Stimulated activated CD4-positive, alpha-beta T cell treated with anti-CD3 and anti-CD28 coated beads, Interleukin-4, amount 100 ng/mL, for 4 hours (primary cell): ENCODE measurements around the gene CDC7.
A peak's percentile ranks its signal among the peaks of the same experiment; 100 is the strongest.
"Not testable (repeated sequence)": the region's sequence is repeated elsewhere in the genome, so short reads cannot be mapped to it uniquely, and the experiment has no call there.

ENCODE experiments used
- DNase-seq, 2 experiments: peaks; one replicate each; pipeline ENCODE4 v3.0.0-alpha.2; 2020

The CDC7 gene

GRCh38 chr1:91500756-91501522, at the start of gene CDC7:
Gene CDC7 (plus strand): TSS chr1:91500851. CDS start chr1:91501717, 866 bp downstream.
- DNase-seq, result peak; percentile 86 to 87

DNA sequence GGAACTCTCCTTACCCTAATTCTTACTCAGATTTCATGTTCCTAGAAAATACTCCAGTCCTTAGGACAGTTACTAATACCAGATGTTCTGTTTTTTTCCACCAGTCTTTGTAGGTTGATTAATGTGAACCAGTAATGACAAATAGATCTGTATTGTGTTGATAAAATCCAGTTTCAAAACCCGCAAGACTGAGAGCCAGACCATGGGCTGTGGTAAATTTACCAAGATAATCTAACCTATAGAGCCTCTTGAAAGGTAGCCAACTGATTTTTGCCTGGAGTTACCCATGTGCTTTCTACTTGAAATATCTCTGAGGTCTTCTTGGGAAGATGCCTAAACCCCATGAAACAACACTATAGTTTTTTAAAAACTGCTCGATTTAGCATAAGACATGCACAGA, 46.5 kb upstream of the CDC7 start:
- DNase-seq, result no peak

DNA sequence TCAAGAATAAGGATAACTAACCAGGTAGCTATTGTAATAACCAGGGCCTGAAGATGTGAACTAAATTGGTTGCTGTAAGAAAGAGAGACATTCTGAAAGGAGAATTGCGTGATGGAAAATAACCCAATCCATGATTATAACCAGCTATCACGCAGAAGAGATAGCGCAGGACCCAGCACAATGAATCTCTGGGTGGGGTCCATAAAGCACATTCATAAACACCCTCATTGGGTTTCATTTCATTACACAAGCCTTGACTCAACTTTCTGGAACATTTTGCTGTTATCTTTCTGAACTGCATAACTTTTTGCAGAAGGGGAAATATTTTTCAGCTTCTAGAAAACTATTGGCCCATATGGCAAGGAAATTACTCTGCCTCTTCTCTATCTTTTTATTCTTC, 45.3 kb upstream of the CDC7 start:
- no peak for DNase-seq

DNA sequence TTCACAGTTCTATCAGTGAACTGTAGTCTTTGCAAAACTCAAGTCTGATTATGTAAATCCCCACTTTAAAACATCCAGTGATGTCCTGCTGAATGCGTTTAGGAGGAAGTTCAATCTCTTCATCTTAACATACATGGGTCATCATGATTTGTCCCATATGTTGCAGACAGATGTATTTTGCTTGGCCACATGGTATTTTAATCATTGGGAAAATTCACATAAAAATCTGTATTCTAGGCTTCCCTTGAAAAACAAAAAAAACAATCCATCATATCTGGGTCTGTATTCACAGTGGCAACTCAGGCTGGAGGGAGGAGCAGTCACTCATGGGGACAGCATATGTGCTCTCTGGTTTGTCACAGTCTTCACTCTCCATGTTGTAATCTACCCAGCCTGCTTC, 44.8 kb upstream of the CDC7 start:
- DNase-seq, result no peak

DNA sequence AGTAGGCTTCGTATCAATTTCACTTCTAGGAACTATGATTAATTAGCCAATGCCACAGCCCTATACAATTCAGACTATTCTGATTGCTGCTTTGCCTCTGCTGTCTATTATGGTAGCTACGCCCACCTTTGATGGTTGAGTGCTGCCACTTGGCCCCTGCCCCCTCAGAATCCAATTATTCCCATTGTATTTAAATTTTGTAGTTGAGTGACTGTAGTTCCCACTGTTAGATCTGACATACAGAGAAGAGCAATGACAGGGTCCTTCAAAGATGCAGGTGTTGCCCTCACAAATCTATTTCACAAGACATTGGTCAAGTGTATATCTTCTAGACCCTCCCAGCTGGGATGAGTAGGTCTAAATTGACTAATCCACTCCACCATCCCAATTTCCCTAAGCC, 35.3 kb upstream of the CDC7 start:
- DNase-seq, result not testable (repeated sequence)

- DNase-seq, result no peak
Measured at GRCh38 chr1:91476533-91477217, 24.0 kb upstream of the CDC7 start.

- no peak for DNase-seq
Measured at GRCh38 chr1:91487469-91487868, 13.2 kb upstream of the CDC7 start.

GRCh38 chr1:91490501-91490900, 10.2 kb upstream of the CDC7 start:
- no peak for DNase-seq

DNA sequence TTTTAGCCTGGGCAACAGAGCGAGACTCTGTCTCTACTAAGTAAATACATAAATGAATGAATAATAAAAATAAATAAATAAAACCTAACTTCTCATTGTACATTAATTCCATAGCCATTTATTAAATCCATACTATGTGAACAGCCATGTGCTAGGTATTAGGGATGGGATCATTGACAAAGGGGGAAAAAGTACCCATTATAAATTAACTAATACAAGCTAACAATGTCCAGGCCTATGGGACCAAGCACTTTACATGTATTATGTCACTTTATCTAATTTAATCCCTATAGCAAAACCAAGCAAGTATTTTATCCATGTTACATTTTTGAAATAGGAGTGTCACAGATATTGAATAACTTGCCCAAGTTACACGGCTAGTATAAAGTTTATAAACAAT, 2.6 kb upstream of the CDC7 start:
- no peak for DNase-seq

GRCh38 chr1:91498498-91499245, 2.0 kb upstream of the CDC7 start:
- no peak for DNase-seq

DNA sequence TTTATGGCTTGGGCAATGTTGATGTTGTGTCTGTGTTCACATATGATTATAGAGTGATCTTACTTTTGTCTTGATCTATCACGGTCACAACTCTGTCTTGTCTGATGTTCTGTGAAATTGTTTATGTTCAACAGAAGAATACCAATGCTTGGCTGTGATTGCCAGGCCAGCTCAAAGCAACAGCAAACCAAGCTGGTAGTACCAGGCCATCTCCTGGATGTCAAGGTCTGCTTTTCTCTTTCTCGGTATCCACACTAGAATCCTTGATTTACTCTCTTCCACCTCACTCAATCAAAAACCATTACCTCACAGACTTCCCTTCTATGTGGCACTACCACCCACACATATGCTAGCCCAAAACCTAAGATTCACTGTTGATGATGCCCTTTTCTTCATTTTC, 1.3 kb upstream of the CDC7 start:
- DNase-seq, result no peak

- DNase-seq, result no peak
Measured at GRCh38 chr1:91499904-91500755, 521 bp upstream of the CDC7 start.

GRCh38 chr1:91501523-91501851, 836 bp downstream of the CDC7 start:
- DNase-seq, result no peak

- no peak for DNase-seq
Measured at GRCh38 chr1:91501971-91502671, 1.5 kb downstream of the CDC7 start.

- no peak for DNase-seq
Measured at GRCh38 chr1:91502672-91503184, 2.1 kb downstream of the CDC7 start.

DNA sequence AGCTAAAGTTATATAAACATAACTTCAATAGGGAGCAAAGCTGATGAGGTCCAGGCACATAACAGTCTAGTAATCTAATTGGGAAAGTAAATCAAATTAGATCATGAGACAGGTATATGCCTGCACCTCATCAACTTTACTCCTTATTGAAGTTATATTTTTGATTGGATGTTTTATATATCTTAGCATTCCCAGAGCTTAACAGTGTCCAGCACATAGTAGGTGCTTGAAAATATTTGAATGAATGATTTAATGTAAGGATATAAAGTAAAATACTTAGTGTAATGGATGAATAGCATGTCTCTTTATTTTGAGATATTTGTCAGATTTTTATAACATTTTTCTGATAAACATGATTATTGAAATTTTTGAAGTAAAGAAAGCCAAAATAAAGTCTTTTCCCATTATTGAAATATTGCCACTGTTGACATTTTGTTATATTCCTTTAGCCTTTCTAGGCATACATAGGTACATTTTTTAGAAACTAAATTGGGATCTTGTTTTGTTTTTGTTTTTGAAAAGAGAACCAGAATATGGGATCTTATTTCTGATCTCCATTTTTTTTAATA, 2.8 kb downstream of the CDC7 start:
- no peak for DNase-seq

- no peak for DNase-seq
Measured at GRCh38 chr1:91503975-91504530, 3.4 kb downstream of the CDC7 start.

DNA sequence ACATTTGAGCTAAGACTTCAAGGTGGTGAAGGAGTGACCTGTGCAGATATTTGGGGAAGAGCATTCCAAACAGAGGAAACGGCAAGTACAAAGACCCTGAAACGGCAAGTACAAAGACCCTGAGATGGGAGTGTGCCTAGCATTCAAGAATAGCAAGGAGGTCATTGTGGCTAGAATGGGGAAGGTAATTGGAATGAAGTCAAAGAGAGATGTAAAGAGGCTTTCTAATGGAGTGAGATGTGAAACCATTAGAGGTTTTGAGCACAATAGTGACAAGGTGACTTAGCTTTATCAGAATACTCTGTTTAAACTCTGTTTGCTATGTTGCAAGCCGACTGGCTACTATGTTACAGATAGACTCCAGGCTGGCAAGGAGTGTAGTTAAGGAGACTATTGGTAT, 4.4 kb downstream of the CDC7 start:
- no peak for DNase-seq

GRCh38 chr1:91506071-91506470, 5.4 kb downstream of the CDC7 start:
- no peak for DNase-seq

DNA sequence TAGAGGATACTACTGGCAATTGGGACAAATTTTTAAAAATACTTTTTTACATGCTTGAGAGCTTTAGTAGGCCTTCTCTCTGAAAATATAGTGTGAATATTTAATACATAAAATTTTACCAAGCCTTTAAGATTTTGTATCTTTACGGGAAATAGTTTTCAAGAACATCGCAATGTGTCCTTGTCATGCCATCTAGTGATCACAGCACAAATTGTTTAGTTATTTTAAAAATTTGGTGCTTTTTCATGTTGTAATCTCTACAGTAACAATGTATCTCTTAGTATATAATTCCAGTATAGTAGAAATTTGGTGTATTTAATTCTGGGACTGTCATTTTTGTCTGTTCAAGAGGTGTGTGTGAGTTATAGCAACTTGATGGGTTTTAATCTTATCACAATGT, 6.7 kb downstream of the CDC7 start:
- no peak for DNase-seq

DNA sequence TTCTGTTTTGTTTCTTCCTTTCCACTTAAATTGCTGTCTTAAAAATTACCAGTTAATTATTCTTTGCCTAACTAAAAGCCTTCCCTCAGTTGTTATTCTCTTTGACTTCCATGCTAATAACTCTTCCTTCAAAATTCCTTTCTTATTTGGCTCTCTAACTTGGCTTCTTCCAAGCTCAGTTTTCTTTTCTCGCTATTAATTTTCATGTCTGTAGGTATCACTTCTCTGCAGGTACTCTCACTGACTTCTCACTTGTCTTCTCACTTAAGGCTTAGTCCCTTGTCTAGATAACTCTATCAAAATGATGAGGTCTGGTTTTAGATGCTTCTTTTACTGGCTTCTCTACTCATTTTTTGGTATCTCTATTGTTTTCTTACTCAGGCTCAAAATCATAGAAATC, 10.1 kb downstream of the CDC7 start:
- no peak for DNase-seq

DNA sequence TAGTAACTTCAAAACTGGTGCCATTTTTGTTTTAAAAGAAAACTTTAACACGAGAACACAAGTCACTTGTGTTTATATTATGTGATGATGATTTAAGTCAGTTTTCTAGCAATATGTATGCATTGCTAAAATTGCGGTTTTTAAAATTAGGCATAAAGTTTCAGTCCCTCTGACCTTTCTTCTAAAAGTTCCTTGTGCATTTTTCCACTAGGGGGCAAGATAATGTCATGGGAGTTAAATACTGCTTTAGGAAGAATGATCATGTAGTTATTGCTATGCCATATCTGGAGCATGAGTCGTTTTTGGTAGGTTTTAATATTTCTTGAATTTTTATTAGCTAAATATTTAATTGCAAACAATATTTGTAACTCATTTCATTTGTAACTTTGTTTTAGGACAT, 10.7 kb downstream of the CDC7 start:
- DNase-seq, result no peak
